Brain microvascular endothelial cell (primary cell): Measurements from ENCODE around the gene CDK17.

Experiments
- DNase-seq: peaks from one replicate; pipeline ENCODE4 v3.0.0-alpha.2; 2020
- H3K27ac ChIP-seq: fragments of 250-450 bp; sonication (Bioruptor Pico); 2 replicates; pipeline ENCODE4 v1.5.1; 2020; ENCODE audit warnings: mild to moderate bottlenecking, moderate library complexity
- H3K27me3 ChIP-seq: fragments of 250-450 bp; sonication (Bioruptor Pico); replicated peaks from 2 replicates; pipeline ENCODE4 v1.5.1; 2020; ENCODE audit warnings: mild to moderate bottlenecking
- H3K36me3 ChIP-seq: fragments of 250-450 bp; sonication (Bioruptor Pico); replicated peaks from 2 replicates; pipeline ENCODE4 v1.5.1; 2020; ENCODE audit warnings: mild to moderate bottlenecking
- H3K4me3 ChIP-seq: 2 replicates; pipeline ENCODE4 v1.5.1; 2011; ENCODE audit warnings: low read depth, mild to moderate bottlenecking, control low read depth, low read length, moderate library complexity
- CTCF ChIP-seq: IDR thresholded peaks from 2 replicates; pipeline ENCODE4 v1.5.1; 2011; ENCODE audit warnings: low read depth, mild to moderate bottlenecking, moderate library complexity, low read length, control low read depth, inconsistent platforms; ENCODE audit errors: missing control alignments
- in situ Hi-C: cut with HindIII; loops from 2 replicates; pipeline ENCODE4 v1.10.0; 2017; ENCODE audit warnings: low sequenced_read_pairs, low pct_ligation_motif_present

The CDK17 gene

DNA sequence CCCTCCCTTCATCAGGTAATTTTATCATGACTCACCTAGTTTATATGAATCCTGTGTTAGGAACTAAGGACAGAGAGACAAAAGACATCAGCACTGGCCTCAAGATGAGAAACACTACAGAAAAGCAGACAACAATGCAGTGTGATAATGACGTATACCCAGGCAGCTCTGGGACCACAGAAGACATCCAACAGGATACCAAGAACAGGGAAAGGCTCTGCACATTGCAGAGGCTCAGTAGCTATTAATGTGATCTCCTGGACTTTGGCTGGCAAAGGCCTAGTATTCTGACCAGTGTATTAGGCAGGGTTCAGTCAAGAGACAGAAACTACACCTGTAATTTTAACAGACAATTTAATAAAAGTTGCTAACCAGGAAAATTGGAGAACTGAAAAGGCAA lies 39.7 kb downstream of the CDK17 start:
- DNase-seq, result no peak
- Histone ChIP-seq H3K27me3 (no peaks in the 10 kb centered on the region), H3K4me3 (no peak overlapping the region), H3K36me3 (no peaks in the 10 kb centered on the region), H3K27ac (no peak overlapping the region)
- in situ Hi-C loops, result no loop called here
- TF ChIP-seq CTCF, result no peak

DNA sequence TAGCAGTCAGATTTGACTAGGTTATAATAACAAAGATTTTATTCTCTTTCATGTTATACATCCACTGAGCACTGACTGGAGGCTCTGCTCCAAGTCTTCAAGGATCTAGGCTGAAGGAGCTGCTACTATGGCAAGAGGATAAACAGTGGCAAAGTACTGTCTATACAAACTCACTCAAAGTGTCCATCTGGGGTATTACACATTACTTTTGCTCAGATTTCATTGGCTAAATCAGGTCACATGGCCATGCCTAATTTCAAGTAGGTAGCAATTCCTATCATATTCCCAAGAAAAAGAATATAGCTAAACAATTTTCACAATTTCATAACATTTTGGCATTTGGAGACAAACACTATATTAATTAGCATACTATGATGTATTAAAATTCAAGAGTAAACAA lies 40.9 kb downstream of the CDK17 start:
- in situ Hi-C loops, result no loop called here
- Histone ChIP-seq H3K36me3 (no peaks in the 10 kb centered on the region), H3K27me3 (no peaks in the 10 kb centered on the region), H3K4me3 (no peak overlapping the region), H3K27ac (no peak overlapping the region)
- DNase-seq, result no peak
- no peak for TF ChIP-seq CTCF

DNA sequence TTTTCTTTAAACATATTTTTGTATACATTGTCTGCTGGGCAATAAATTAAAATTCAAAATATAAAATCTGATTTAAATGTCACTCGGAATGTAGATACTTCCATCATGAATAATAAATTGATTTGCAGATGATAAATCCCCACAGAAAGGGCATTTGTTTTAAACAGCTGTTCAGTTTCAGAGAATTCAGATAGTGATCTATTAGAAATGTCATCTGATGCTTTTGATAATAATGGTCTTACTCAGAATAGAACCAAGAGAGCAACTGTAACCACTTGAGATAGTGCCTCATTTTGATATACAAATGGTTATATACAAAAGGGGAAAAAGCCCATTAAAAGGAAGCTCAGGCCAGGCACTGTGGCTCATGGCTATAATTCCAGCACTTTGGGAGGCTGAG lies 43.4 kb downstream of the CDK17 start:
- TF ChIP-seq CTCF, result no peak
- no peak for DNase-seq
- Histone ChIP-seq H3K4me3 (no peak overlapping the region), H3K27ac (no peak overlapping the region), H3K36me3 (no peaks in the 10 kb centered on the region), H3K27me3 (no peaks in the 10 kb centered on the region)
- in situ Hi-C loops, result no loop called here

DNA sequence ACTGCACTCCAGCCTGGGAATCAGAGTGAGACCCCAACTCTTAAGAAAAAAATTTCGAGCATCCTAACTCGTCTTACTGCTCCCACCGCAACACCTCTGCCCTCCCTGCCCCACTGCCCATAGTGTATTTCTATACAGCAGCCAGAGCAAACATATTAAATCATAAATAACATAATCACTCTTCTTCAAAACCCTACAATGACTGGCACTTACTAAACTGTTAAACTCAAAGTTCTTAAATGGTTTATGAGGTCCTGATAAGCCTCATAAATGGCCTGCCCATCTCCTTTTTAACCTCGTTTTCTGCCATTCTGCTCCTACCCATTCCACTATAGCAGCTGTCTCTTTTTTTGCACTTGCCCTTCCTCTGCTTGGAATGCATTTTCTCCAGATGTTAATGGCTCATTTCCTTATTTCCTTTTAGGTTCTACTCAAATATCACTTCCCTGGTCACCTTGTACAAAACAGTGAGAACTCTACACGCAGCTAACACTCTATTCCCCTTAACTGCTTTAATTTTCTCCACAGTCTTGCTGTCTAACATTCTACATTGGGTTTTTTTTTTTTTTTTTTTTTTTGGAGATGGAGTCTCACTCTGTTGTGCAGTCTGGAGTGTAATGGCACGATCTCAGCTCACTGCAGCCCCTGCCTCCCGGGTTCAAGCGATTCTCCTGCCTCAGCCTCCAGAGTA lies 45.2 kb downstream of the CDK17 start:
- Histone ChIP-seq H3K27ac (no peak overlapping the region), H3K4me3 (no peak overlapping the region), H3K36me3 (no peaks in the 10 kb centered on the region), H3K27me3 (no peaks in the 10 kb centered on the region)
- in situ Hi-C loops, result no loop called here
- no peak for TF ChIP-seq CTCF
- no peak for DNase-seq

- Histone ChIP-seq H3K27me3 (no peaks in the 10 kb centered on the region), H3K27ac (no peak overlapping the region), H3K36me3 (no peaks in the 10 kb centered on the region), H3K4me3 (no peak overlapping the region)
- TF ChIP-seq CTCF, result no peak
- DNase-seq, result no peak
- in situ Hi-C loops, result no loop called here
These were observed 45.9 kb downstream of the CDK17 start for GRCh38 chr12:96354326-96354725.
